ENCODE results near the gene NNMT. TPM values are rescaled to one million over a fixed set of nuclear protein-coding genes. Genes with fewer than 3 reads are reported as not detected.

NNMT gene
- total RNA-seq, 1 donor from 2014 or later: 32.6 TPM

DNA sequence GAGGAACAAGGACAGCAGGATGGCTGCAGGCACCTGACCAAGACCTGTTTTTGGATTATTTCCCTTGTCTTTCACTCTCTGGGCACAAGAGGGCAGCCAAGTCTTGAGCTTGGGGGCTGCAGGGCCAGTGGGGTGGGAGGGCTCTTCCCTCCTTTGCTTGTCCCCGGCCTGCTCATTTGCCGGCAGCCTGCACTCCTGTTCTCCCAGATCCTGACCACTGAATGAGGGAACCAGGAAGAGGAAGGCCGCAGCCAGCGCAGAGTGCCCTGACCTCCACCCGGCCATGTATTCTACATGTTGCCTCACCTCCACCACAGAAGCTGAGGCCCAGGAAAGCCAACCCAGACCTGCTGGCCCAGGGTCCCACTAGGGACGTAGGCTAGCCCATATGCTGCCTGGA, 15.5 kb upstream of the NNMT start:
- Histone ChIP-seq H3K9me3 (replicated peaks) (no peaks in the 10 kb centered on the region), H3K27me3 (ENCODE audit: low read depth) (peaks cover 10% of the 10 kb centered on the region), H3K36me3 (no peaks in the 10 kb centered on the region), H3K27ac (replicated peaks) (peak overlapping the region; percentile 4), H3K4me3 (no peak overlapping the region), H3K4me1 (peaks cover 25% of the 10 kb centered on the region)
- intact Hi-C loops (cut with micrococcal nuclease): no loop called here
- TF ChIP-seq, protein P1, sequence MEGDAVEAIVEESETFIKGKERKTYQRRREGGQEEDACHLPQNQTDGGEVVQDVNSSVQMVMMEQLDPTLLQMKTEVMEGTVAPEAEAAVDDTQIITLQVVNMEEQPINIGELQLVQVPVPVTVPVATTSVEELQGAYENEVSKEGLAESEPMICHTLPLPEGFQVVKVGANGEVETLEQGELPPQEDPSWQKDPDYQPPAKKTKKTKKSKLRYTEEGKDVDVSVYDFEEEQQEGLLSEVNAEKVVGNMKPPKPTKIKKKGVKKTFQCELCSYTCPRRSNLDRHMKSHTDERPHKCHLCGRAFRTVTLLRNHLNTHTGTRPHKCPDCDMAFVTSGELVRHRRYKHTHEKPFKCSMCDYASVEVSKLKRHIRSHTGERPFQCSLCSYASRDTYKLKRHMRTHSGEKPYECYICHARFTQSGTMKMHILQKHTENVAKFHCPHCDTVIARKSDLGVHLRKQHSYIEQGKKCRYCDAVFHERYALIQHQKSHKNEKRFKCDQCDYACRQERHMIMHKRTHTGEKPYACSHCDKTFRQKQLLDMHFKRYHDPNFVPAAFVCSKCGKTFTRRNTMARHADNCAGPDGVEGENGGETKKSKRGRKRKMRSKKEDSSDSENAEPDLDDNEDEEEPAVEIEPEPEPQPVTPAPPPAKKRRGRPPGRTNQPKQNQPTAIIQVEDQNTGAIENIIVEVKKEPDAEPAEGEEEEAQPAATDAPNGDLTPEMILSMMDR (IDR thresholded peaks at IDR 0.05; ENCODE audit: borderline replicate concordance): peak; percentile 71
- DNase-seq: peak; percentile 48

- Histone ChIP-seq H3K4me3 (no peak overlapping the region), H3K27me3 (ENCODE audit: low read depth) (peaks cover 10% of the 10 kb centered on the region), H3K27ac (replicated peaks) (peak overlapping the region; percentile 4), H3K4me1 (peaks cover 25% of the 10 kb centered on the region), H3K36me3 (no peaks in the 10 kb centered on the region), H3K9me3 (replicated peaks) (no peaks in the 10 kb centered on the region)
- TF ChIP-seq, protein P1 (IDR thresholded peaks at IDR 0.05; ENCODE audit: borderline replicate concordance): no peak
- intact Hi-C loops (cut with micrococcal nuclease): no loop called here
- DNase-seq: no peak
These were observed 14.7 kb upstream of the NNMT start for GRCh38 chr11:114281388-114281956.

GRCh38 chr11:114282488-114282887, 13.7 kb upstream of the NNMT start:
- intact Hi-C loops (cut with micrococcal nuclease): no loop called here
- Histone ChIP-seq H3K27me3 (ENCODE audit: low read depth) (peaks cover 10% of the 10 kb centered on the region), H3K4me1 (peaks cover 25% of the 10 kb centered on the region), H3K9me3 (replicated peaks) (no peaks in the 10 kb centered on the region), H3K36me3 (no peaks in the 10 kb centered on the region), H3K27ac (replicated peaks) (no peak overlapping the region), H3K4me3 (no peak overlapping the region)
- TF ChIP-seq, protein P1 (IDR thresholded peaks at IDR 0.05; ENCODE audit: borderline replicate concordance): no peak
- no peak for DNase-seq

GRCh38 chr11:114283422-114283821, 12.8 kb upstream of the NNMT start:
- Histone ChIP-seq H3K9me3 (replicated peaks) (no peaks in the 10 kb centered on the region), H3K4me3 (no peak overlapping the region), H3K27me3 (ENCODE audit: low read depth) (peaks cover 10% of the 10 kb centered on the region), H3K36me3 (no peaks in the 10 kb centered on the region), H3K27ac (replicated peaks) (no peak overlapping the region), H3K4me1 (peaks cover 26% of the 10 kb centered on the region)
- intact Hi-C loops (cut with micrococcal nuclease): no loop called here
- DNase-seq: no peak
- TF ChIP-seq, protein P1 (IDR thresholded peaks at IDR 0.05; ENCODE audit: borderline replicate concordance): no peak

- no peaks in the 10 kb centered on the region for H3K9me3 ChIP-seq (replicated peaks)
- intact Hi-C loops (cut with micrococcal nuclease): no loop called here
- peaks cover 30% of the 10 kb centered on the region for H3K4me1 ChIP-seq
- H3K4me3 ChIP-seq: no peak overlapping the region
- H3K27ac ChIP-seq (replicated peaks): no peak overlapping the region
- no peaks in the 10 kb centered on the region for H3K36me3 ChIP-seq
- peaks cover 10% of the 10 kb centered on the region for H3K27me3 ChIP-seq (ENCODE audit: low read depth)
- no peak for DNase-seq
- TF ChIP-seq, protein P1 (IDR thresholded peaks at IDR 0.05; ENCODE audit: borderline replicate concordance): no peak
These were observed 12.2 kb upstream of the NNMT start for GRCh38 chr11:114284021-114284420.
